COLO829 (cell line): Measurements from ENCODE around the gene LRCH4.
A peak's percentile ranks its signal among the peaks of the same experiment; 100 is the strongest.
"Not testable (repeated sequence)": the region's sequence is repeated elsewhere in the genome, so short reads cannot be mapped to it uniquely, and the experiment has no call there.

Source experiments
- DNase-seq: peaks from one replicate; pipeline ENCODE4 v3.0.0; 2012; ENCODE audit warnings: low spot score

LRCH4 gene

DNA sequence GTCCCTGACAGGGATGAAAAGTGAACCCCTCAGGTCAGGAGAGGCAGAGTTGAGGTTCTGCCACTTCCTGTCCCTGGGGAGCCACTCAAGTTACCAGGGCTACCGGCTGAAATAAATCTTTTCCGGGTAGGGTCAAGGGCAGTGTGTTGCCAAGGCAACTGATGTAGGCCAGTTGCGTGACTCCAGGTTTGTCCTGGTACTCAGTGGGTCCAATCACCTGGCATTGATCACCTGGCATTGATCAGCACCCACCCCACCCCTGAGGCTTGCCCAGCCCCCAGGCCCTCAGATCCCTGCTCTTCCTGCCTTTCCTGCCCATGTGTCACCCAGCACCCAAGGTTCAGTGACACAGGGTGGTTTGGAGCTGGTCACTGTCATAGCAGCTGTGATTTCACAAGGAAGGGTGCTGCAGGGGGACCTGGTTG, 18.2 kb downstream of the LRCH4 start:
- DNase-seq: no peak

DNA sequence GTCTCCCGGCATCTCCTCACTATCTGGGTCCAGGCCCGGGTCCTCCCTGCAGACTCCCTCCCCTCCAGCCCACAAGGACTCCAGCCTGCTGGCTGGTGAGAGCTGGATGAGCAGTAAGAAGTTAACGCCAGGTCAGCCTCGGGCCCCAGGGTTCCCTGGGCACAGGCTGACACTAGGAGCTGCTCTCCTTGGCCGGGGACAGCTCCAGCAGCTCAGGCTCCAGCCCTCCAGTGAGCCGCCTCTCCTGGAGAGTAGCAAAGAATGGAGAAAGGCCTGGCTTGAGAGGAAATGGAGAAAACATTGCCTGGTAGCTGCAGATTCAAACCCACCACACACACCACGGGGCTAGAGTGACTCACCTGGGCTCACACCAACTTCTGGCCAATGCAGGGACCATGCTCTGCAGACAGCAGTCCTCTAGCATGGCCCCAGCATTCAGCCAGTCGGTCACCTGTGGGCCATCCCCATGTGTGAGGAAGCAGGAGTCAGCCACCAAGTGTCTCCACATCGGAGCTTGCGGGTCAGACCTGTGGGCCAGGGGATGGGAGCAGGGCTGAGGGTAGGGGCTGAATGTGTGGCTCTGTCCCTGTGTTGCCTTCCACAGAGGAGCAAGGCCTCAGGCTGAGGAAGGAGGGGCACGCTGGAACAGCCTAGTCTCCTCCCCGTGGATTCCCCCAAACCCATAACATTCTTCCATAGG, 18.7 kb downstream of the LRCH4 start:
- no peak for DNase-seq

DNA sequence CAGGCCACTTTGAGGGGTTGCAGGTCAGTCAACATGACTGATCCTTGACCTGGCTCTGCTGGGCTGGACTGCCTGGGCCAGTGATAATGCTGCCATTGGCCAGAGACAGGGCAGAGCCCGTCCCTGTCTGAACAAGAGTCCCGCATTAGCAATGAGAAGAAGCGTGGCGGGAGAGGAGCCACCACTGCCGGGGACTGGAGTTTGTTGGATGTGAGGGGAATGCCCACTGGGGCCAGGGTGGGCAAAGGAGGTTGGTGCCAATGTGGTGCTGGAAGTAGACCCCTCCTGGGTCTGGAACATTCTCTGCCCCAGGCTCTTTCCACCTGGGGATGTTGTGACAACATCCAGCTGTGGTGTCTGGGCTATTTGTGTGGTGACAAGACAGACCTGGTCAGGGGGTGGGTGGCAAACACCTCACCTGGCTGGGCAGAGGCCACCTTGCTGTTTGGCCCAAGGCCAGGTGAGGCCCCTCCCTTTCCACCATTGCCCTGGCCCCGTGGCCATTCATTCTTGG, 19.9 kb downstream of the LRCH4 start:
- DNase-seq: no peak

DNA sequence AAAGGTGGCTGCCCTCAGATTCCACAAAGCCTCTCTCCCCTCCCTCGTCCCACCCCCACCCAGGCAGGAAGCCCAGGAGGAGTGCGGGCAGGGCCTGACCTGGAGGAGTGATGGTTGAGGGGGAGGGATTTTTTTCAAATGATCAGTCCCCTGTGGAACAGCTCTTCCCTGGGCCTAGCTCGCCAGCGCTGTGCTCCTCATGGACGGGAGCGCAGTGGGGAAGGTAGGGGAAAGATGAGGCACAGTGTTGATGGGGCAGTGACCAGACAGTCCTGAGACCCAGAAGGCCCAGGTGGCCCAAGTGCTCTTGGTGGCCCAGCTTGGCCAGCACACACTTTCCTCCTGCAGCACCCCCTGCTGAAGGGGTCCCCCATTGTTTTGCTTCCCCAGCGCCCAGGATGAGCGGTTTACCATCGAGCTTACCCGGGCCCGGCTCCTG, 20.8 kb downstream of the LRCH4 start:
- DNase-seq: no peak

DNA sequence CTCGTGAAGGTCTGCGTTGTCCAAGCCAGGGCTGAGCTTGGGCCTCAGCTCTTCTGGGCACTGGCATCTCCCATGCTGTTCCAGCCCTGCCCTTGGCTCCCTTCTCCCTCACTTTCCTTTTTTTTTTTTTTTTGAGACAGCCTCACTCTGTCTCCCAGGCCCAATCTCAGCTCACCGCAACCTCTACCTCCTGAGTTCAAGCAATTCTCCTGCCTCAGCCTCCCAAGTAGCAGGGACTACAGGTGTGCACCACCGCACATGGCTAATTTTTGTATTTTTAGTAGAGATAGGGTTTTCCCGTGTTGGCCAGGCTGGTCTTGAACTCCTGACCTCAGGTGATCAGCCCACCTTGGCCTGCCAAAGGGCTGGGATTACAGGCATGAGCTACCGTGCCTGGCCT, 21.5 kb downstream of the LRCH4 start:
- DNase-seq: not testable (repeated sequence)

DNA sequence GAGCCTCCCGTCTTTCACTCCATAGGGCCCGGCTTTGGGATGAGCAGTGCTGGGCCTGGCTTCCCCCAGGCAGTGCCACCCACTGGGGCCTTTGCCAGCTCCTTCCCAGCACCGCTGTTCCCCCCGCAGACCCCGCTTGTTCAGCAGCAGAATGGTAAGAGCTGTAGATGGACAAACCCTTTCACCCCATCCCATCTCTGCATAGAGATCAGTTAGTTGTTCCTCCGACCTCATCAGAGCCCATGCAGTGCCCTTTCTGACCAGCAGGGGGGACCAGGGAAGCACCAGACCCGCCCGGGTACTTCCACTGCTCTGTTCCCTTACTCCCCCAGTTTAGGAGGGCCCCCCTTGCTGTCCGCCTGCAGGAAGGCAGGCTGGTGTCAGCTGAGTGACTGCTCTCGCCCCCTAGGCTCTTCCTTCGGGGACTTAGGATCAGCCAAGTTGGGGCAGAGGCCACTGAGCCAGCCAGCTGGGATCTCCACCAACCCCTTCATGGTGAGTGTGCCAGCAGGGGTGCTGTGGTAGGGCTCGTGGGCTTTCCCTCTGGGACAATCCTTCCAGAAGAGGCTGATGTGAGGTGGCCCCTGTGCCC, 22.0 kb downstream of the LRCH4 start:
- DNase-seq: peak; percentile 87

DNA sequence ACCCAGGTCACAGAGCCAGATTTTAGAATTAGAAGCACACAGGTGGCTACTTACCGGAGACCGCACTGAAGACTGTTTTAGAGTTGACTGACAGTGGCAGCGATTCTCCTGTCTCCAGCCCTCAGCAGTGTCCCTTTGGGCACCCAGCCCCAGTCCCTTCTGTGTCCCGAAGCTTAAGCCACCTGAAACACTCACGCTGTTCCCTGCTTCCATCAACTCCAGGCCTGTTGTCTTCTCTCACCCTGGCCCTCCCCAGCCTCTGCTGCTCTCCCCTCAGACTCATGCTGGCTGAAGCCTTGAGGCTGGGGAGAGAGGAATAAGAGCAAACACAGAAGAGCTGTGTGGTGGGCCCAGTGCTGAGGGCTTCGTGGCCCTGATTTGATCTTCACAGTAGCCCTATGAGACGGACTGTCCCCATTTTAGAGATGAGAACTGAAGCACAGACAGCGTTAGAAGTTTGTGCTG, 22.8 kb downstream of the LRCH4 start:
- no peak for DNase-seq

DNA sequence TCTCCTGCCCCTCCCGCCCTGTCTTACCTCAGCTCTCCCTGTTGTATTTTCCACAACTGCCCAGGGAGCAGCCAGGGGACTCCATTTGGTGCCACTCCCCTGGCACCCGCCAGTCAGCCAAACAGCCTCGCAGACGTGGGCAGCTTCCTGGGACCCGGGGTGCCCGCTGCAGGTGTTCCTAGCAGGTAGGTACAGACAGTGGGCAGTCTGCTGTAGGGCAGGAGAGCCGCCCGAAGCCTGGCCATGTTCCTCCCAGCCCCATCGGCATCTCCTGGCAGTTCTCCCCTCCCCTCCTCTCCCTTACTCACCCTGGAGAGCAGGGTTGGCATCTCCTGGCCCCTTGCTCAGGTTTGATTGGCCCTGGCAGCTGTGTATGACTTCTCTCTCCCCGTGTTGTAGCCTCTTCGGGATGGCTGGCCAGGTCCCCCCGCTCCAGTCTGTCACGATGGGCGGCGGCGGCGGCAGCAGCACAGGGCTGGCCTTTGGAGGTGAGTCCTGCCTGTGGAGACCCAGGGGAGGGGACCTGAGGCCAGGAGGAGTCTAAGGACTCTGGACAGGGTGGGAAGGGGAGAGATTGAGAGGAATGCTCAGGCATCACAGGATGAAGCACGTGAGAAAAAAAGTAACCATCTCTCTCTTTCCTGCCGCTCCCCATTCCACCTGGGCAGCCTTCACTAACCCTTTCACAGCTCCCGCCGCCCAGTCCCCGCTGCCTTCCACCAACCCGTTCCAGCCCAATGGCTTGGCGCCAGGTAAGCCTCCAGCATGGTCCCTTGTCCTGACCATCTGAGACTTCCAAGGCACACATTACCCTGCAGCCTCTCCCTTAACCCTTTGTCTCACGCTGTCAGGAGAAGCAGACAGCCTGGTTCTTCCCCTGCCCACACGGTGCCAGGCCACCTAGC, 23.5 kb downstream of the LRCH4 start:
- no peak for DNase-seq

DNA sequence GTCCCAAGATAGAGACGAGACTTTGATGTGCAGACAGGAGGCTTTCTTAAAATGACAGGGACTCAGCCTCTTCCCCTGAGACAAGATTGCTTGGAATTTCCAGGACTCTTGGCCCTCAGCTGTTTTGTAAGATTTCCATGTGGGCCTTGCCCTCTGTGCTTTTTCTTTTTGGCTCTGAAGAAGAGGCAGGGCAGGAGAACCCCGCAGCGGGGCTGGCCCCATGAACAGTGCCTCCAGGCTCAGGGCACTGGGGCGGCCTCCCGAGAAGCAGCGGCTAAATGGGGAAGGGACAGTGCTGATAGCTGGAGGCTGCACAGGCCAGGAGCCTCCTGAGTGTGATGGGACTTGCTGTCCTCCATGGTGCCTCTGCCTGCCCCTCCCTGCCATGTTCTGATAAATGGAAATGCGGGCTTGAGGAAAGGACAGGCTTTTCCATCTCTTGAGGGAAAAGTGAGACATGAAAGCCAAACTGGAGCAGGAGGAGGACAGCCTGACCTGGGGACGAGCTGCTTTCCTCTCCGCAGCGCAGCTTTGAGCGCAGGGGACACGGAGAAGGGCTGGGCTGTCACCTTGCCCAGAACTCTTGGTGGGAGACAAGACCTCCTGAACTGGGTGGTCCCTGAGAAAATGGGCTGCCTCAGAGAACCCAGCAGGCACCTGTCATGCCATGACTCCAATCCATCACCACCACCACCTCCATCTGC, 24.3 kb downstream of the LRCH4 start:
- DNase-seq: no peak

DNA sequence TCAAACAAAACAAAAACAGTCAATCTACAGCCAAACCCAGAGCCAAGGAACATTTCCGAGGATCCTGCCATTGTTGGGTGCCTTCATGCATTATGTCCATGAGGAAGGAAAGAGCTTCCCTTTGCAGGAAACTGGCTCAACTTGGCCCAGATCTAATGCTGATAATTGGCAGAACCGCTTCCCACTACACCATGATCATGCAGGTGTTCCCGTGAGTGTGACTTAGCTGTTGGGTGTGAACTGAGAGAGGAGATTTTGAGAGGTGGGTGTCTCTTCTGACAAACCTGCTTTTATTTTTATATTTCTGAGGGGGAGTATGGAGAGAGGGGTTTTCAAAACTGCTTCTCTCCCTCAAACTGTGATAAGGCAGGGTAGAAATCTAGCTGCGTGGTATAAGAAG, 26.8 kb downstream of the LRCH4 start:
- DNase-seq: no peak

DNA sequence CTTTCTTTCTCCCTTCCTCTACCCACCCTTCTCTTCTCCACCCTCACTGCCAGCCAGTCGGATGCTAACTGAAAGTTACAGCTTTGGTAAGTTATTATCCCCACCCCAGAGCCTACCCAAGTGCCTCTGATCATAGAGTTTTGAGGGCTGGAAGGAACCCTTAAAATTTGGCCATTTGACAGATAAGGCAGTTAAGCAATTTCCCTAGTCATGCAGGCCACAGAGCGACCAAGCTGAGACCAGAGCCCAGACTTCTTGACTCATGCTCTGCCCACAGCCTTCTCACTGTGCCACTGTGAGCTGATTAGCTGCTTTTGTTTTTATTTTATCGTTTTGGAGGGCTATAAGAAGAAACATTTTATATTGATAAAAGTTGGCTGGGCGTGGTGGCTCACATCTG, 29.4 kb downstream of the LRCH4 start:
- no peak for DNase-seq

DNA sequence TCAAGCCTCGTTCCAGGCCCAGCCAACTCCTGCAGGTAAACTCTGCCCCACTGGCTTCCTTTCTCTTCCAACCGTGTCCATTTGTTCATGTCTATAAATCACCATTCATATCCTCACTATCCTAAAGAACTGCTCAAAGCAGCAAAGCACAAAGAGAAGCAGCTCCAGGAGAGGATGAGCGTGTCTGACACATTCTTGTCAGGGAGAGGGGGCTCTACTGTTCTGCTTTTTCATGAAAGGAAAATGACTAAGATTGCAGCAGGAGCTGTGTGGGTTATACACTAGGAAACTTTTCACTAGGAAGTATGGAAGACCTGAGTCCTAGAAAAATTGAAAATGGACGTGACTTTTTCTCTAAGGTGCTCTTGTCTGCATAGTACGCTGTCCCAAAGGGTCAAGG, 30.2 kb downstream of the LRCH4 start:
- no peak for DNase-seq

DNA sequence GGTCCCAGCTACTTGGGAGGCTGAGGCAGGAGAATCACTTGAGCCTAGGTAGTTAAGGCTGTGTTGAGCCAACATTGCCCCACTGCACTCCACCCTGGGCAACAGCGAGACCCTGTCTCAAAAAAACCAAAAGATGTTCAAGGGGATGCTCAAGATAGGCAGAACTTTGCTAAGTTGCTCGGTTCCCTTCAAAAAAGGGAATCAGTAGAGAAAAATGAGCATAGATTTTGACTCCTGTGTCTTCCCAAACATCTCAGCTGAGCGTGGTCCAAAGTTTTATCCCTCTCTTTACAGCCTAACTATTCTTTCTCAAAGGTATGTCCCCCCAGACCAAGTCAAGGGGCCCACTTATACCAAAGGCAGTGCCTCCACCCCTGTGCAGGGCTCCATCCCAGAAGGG, 32.9 kb downstream of the LRCH4 start:
- DNase-seq: no peak

DNA sequence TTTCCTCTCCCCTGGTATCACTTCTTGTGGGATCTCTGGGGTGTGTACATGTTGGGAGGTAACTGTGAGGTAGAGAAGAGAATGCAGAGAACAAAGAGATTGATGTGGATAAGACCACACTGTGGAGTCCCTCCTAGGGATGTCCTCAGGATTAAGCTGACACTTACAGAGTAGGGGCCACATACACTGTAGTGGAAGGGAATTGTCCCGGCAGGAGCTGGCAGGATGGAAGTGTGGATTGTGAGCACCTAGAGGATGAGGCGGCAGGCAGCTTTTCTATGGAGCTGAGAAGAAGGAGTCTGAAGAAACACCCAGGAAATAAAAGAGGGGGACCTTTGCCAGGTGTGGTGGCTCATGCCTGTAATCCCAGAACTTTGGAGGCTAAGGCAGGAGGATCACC, 33.4 kb downstream of the LRCH4 start:
- DNase-seq: no peak

DNA sequence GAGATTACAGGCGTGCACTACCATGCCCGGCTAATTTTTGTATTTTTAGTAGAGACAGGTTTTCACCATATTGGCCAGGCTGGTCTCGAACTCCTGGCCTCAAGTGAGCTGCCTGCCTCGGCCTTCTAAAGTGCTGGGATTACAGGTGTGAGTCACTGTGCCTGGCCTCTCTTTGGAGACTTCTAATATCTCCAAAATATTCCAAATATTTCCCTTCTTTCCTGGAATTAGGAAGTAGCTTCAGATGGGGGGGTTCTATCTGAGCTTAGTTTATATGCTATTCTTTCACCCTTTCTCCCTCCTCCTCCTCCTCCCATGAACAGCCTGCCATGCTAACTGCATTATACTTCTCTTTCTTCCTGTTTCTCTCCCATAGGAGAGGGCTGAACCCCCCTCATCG, 37.5 kb downstream of the LRCH4 start:
- DNase-seq: not testable (repeated sequence)

DNA sequence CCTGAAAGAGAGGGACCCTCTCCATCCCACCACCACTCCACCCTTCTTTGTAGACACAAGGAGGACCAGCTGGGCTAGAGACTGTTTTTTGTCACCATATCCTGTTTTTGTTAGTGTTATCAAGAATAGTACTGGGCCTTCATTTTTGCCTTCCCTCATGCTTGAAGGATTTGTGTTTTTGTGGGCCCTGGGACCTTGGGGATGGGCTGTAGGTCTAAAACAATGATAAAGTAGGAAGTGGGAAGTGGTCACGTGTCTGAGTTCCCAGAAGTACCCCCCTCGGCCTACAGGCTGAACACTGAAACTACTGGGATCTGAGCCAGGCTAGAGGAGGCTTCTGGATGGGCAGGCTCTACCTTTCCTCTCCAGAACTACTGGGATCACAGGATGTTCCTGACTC, 38.1 kb downstream of the LRCH4 start:
- DNase-seq: no peak

DNA sequence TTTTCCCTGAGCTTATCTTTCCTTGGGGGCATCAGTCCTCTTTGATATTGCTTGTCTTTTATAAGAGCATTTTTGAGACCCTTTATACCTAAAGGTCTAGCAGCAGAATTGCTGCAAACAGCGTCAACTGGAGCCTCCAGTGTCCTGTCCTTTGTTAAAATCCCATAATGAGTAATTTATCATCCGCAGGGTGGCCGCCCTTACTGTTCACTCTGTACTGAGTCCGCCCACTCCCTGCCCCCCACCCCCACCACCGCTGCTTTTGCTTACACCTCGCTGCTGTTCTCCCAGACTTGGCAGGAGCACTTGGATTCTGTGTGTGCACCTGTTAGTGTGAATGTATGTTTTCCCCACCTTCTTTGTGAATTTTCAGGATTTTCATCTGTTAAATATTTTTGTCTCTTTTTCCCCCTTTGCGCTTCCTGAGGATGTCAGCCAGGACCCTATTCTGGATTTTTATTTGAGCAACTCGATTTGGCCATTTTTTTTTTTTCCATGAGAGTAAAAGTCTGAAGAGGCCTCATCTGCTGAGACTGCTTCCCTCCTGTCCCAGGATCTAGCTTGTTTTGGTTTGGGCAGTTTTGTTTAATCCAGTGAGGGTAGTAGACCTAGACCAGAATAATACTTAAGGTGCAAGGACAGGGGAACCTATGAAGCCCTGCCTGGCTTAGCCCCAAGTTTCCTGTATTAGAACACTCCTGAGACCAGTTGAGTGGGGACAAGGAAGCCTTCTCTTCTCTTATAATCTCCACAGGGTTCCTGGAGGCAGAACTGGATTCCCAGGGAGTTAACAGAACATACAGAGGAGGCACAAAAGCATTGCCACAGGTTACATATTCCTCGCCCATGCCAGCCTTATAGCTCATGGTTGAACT, 38.8 kb downstream of the LRCH4 start:
- DNase-seq: no peak

DNA sequence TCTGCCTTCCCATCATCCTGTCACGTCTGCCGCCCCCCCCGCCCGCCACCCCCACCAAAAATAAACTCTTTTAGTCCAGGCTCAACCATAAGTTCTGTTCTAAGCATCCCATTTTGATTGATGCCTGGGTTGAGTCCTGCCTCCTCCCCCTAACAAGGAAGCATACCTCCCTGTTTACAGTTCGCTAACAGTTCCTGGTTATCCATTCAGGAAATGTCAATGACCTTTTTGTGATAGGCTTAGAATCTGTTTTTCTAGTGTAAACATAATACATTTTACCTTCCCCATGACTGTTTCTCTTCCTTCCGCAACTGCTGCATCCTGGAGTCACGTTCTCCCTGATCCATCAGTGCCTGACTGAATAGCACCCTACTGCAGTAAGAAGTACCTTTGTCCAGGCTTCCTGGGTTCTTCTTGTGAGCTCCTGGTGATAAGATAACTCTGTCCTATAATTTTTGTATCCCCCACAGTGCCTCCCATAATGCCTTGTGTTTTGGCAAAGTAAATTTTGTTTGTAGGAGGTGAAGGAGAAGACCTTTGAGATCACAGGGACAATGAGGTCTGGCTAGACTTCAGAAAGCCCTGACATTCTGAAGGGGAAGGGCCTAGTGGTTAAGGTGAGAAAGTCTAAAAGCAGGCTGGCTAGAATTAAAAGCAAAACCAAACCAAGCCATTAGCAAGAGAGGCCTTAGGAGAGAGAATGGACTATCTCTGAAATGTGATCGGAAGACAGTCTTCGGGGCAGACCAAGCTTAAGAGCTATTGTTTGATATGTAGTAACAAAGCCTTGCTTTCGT, 39.6 kb downstream of the LRCH4 start:
- DNase-seq: no peak

DNA sequence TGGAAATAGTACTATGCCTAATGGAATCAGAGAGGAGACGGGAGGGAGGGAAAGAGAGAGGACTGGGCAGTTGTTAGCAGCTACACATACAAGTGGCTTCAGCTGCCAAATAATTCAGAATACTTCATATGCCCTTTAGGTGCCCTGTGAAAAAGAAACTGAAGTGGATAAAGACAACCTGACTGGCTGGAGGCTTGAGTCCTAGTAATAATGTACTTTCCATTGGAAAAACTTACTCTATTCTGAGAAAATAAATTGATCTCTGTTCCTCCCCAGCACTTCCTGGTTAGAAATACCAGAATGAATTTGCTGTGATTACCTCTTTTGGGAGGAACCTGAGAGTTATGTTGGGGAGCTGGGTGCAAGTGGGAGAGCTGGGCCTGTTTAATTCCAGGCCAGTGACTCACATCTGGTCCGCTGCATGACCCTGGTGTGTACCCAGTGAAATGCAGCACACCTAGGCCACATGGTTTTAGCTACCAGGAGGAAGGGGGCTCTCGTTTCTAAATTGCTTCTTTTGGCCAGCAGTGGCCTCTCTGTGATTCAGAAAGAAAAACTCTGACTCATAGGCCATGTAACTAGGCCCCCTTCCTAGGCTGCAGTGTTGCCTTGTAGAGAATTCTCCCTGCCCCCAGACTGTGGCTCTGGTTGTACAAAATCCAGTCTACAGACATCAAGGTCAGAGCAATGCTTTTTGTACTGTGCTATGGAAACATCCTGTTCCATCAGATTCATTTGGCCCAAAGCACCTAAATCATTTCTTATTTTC, 40.4 kb downstream of the LRCH4 start:
- DNase-seq: peak; percentile 73
